ENCODE measurements around the gene RAVER1.
A peak's percentile ranks its signal among the peaks of the same experiment; 100 is the strongest.

RAVER1 gene

GRCh38 chr19:10317045-10317856 is 16.1 kb downstream of the RAVER1 start:
- TF ChIP-seq, protein P1, sequence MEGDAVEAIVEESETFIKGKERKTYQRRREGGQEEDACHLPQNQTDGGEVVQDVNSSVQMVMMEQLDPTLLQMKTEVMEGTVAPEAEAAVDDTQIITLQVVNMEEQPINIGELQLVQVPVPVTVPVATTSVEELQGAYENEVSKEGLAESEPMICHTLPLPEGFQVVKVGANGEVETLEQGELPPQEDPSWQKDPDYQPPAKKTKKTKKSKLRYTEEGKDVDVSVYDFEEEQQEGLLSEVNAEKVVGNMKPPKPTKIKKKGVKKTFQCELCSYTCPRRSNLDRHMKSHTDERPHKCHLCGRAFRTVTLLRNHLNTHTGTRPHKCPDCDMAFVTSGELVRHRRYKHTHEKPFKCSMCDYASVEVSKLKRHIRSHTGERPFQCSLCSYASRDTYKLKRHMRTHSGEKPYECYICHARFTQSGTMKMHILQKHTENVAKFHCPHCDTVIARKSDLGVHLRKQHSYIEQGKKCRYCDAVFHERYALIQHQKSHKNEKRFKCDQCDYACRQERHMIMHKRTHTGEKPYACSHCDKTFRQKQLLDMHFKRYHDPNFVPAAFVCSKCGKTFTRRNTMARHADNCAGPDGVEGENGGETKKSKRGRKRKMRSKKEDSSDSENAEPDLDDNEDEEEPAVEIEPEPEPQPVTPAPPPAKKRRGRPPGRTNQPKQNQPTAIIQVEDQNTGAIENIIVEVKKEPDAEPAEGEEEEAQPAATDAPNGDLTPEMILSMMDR (IDR thresholded peaks at IDR 0.05; ENCODE audit: low read depth, low read length), result no peak
- H3K4me3 ChIP-seq (replicated peaks in 1 of 2; ENCODE audit: low read depth in 2 of 2, low read length in 2 of 2), result no peak overlapping the region
- no peak for DNase-seq (ENCODE audit: low read depth in 2 of 2)

DNA sequence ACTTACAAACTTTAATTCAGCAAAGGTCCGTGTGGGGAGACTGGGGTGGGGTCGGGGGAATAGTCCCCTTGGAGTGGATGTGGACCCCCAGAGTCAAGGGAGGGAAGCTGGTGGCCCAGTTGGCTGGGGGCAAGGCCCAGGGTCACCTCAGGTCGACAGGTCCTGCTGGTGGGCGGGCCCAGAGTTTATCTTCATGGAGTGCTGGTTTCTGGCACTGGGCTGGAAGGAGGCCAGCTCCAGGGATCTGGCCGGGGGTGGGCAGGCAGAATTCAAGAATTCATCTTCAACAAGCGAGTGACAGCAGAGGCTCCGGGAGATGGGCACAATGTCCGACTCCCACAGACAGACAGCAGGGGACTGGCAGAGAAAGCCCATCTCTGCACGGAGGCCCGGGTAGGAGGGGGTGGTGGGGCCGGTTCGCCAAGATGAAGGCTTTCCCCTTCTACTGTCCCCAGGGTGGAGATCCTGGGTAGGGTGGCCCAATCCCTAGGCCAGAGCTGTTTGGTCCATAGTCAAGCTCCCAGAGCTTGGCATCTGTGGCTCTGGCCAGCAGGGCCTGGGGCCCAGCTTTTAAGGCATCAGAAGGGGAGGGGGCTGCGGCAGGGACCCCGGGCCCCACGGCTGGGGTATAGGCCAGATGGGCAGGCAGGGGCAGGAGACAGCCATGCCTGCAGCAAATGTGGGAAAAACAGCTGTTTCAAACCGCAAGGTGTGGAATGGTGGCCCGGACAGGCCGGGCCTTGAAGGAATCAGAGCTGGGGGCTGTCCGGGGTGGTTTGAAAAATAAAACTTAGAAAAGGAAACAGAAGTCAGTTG is 16.9 kb downstream of the RAVER1 start:
- no peak overlapping the region for H3K4me3 ChIP-seq (replicated peaks in 1 of 2; ENCODE audit: low read depth in 2 of 2, low read length in 2 of 2)
- no peak for DNase-seq (ENCODE audit: low read depth in 2 of 2)

GRCh38 chr19:10315335-10316214 is 17.8 kb downstream of the RAVER1 start, which contains the start of gene FDX2:
Gene FDX2 (minus strand): TSS chr19:10316015. CDS start chr19:10315996, 19 bp downstream.
- H3K4me3 ChIP-seq (replicated peaks in 1 of 2; ENCODE audit: low read depth in 2 of 2, low read length in 2 of 2), result peak within 1 kb of the TSS; percentile 61 to 69
- DNase-seq (ENCODE audit: low read depth in 2 of 2), result peak; percentile 81 to 84
- TF ChIP-seq, protein P1 (IDR thresholded peaks at IDR 0.05; ENCODE audit: low read depth, low read length), result no peak

More for the DNA sequence above, 16.9 kb downstream of the RAVER1 start:
- TF ChIP-seq, protein P1 (IDR thresholded peaks at IDR 0.05; ENCODE audit: low read depth, low read length), result no peak

- H3K4me3 ChIP-seq (replicated peaks in 1 of 2; ENCODE audit: low read depth in 2 of 2, low read length in 2 of 2), result no peak within 1 kb of the TSS
- DNase-seq (ENCODE audit: low read depth in 2 of 2), result no peak
- TF ChIP-seq, protein P1 (IDR thresholded peaks at IDR 0.05; ENCODE audit: low read depth, low read length), result no peak
Measured at GRCh38 chr19:10309423-10309822, 23.9 kb downstream of the RAVER1 start, which contains the start of gene ZGLP1. Gene ZGLP1 (minus strand): TSS chr19:10309815.

- TF ChIP-seq, protein P1 (IDR thresholded peaks at IDR 0.05; ENCODE audit: low read depth, low read length), result no peak
- no peak overlapping the region for H3K4me3 ChIP-seq (replicated peaks in 1 of 2; ENCODE audit: low read depth in 2 of 2, low read length in 2 of 2)
- DNase-seq (ENCODE audit: low read depth in 2 of 2), result no peak
Measured at GRCh38 chr19:10306327-10306726, 27.0 kb downstream of the RAVER1 start.

All from cardiac fibroblast (primary cell).